ENCODE data around the gene DAZAP2. TPM values are rescaled to one million over a fixed set of nuclear protein-coding genes. Genes with fewer than 3 reads are reported as not detected.
A peak's percentile ranks its signal among the peaks of the same experiment; 100 is the strongest.

The DAZAP2 gene
- polyA plus RNA-seq, 1 donor from 2014 or later: 97.9 TPM

DNA sequence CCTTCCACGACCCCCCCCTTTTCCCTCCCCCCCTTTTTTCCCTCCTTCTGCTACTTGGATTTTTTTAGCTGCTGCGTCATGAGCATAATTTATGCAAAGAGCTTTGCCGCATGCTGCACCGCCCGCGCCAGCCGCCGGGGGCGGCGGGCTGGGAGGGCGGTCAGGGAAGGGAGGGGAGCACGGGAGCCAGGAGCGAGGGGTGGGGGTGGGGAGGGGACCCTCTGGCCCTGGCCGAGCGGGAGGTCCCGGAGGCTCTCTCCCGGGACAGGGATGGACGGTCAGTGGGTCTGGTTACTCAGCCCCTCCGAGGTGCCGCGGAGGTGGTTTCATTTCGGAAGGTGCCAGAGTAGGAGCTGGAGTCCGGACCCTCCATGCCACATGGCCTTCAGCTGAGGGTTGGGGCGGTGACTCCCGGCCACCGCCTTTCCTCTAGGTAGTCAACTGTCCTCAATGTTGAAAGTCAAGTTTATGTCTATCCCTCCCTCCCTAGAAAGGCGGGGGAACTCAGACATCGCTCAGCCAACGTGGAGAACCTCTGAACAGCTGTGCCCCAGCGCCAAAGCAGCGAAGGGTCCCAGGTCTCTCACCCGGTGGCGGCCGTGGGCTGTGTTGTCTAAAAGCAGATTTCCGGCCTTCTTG lies 20.5 kb upstream of the DAZAP2 start, which contains the start of gene POU6F1:
Gene POU6F1, minus strand, starts transcription at position 95 of the 639 bp plus-strand sequence. CDS start 11,226 bp downstream, outside the sequence.
- H3F3A ChIP-seq (ENCODE audit: insufficient read depth, low read length, poor library complexity, severe bottlenecking): no peaks in the 10 kb centered on the region
- TF ChIP-seq, protein P1, sequence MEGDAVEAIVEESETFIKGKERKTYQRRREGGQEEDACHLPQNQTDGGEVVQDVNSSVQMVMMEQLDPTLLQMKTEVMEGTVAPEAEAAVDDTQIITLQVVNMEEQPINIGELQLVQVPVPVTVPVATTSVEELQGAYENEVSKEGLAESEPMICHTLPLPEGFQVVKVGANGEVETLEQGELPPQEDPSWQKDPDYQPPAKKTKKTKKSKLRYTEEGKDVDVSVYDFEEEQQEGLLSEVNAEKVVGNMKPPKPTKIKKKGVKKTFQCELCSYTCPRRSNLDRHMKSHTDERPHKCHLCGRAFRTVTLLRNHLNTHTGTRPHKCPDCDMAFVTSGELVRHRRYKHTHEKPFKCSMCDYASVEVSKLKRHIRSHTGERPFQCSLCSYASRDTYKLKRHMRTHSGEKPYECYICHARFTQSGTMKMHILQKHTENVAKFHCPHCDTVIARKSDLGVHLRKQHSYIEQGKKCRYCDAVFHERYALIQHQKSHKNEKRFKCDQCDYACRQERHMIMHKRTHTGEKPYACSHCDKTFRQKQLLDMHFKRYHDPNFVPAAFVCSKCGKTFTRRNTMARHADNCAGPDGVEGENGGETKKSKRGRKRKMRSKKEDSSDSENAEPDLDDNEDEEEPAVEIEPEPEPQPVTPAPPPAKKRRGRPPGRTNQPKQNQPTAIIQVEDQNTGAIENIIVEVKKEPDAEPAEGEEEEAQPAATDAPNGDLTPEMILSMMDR (IDR thresholded peaks at IDR 0.05; ENCODE audit: poor library complexity, severe bottlenecking): peak; percentile 57
- no peak for TF ChIP-seq TAF1 (IDR thresholded peaks at IDR 0.05; ENCODE audit: low read depth)

DNA sequence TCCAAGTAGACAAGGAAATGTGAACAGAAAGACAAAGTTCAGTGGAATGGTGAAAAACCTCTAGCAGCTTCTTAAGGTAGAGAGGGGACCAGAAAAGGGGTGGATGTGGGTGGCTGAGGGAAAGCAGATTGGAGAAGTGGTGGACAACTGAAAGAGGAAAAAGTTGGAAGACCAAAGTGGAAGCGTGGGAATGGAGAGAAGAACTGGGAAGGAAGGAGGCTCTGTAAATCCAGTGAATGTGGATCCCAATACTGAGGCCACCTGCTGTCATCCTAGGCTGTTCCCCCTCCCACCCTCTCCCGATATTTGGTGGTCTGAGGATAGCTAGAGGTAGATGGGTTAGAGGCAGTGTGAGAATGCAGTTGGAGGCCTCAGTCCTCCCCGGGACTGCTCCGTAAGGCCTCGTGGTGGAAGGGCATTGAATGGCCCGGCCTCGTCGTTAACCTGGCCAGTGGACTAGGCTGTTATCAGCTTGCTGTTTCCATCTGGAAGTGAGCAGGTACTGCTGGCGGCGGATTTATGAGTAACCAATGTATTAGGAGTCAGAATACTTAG lies 19.9 kb upstream of the DAZAP2 start:
- peak overlapping the region; percentile 68 for H3K27ac ChIP-seq (ENCODE audit: low read length)
- peak overlapping the region; percentile 88 for H3K9ac ChIP-seq (ENCODE audit: low read length)
- no peaks in the 10 kb centered on the region for H3K27me3 ChIP-seq (ENCODE audit: insufficient read depth, low read depth, low read length)
- TF ChIP-seq SMC3 (conservative IDR thresholded peaks at IDR 0.05; ENCODE audit: poor library complexity) (no peak), RAD21 (conservative IDR thresholded peaks at IDR 0.05) (no peak), EP300 (conservative IDR thresholded peaks at IDR 0.05; ENCODE audit: poor library complexity, severe bottlenecking) (no peak), EZH2 (IDR thresholded peaks at IDR 0.05; ENCODE audit: borderline replicate concordance, insufficient read depth, low read length, poor library complexity, severe bottlenecking) (no peak), MXI1 (conservative IDR thresholded peaks at IDR 0.05; ENCODE audit: poor library complexity, severe bottlenecking) (no peak), TAF1 (IDR thresholded peaks at IDR 0.05; ENCODE audit: low read depth) (no peak), POLR2AphosphoS5 (IDR thresholded peaks at IDR 0.05) (no peak)
- TF ChIP-seq, protein P2, sequence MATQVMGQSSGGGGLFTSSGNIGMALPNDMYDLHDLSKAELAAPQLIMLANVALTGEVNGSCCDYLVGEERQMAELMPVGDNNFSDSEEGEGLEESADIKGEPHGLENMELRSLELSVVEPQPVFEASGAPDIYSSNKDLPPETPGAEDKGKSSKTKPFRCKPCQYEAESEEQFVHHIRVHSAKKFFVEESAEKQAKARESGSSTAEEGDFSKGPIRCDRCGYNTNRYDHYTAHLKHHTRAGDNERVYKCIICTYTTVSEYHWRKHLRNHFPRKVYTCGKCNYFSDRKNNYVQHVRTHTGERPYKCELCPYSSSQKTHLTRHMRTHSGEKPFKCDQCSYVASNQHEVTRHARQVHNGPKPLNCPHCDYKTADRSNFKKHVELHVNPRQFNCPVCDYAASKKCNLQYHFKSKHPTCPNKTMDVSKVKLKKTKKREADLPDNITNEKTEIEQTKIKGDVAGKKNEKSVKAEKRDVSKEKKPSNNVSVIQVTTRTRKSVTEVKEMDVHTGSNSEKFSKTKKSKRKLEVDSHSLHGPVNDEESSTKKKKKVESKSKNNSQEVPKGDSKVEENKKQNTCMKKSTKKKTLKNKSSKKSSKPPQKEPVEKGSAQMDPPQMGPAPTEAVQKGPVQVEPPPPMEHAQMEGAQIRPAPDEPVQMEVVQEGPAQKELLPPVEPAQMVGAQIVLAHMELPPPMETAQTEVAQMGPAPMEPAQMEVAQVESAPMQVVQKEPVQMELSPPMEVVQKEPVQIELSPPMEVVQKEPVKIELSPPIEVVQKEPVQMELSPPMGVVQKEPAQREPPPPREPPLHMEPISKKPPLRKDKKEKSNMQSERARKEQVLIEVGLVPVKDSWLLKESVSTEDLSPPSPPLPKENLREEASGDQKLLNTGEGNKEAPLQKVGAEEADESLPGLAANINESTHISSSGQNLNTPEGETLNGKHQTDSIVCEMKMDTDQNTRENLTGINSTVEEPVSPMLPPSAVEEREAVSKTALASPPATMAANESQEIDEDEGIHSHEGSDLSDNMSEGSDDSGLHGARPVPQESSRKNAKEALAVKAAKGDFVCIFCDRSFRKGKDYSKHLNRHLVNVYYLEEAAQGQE (IDR thresholded peaks at IDR 0.05; ENCODE audit: borderline replicate concordance): no peak
- TF ChIP-seq, protein P1 (IDR thresholded peaks at IDR 0.05; ENCODE audit: poor library complexity, severe bottlenecking): no peak
- H3K4me2 ChIP-seq (ENCODE audit: low read length): peak overlapping the region; percentile 73
- H3F3A ChIP-seq (ENCODE audit: insufficient read depth, low read length, poor library complexity, severe bottlenecking): no peaks in the 10 kb centered on the region
- peaks cover 19% of the 10 kb centered on the region for H3K79me2 ChIP-seq (replicated peaks; ENCODE audit: insufficient read depth, low read length)
- H4K20me1 ChIP-seq (ENCODE audit: insufficient read depth): no peaks in the 10 kb centered on the region
- no peaks in the 10 kb centered on the region for H3K36me3 ChIP-seq (ENCODE audit: insufficient read depth, low read length)
- no peaks in the 10 kb centered on the region for H3K9me3 ChIP-seq (ENCODE audit: low read length)
- H3K4me3 ChIP-seq (ENCODE audit: low read length): peak overlapping the region; percentile 86
- H3K9me2 ChIP-seq (ENCODE audit: insufficient read depth, low read length): no peaks in the 10 kb centered on the region
- H2AFZ ChIP-seq (ENCODE audit: low read depth, low read length): peak overlapping the region; percentile 83

More for the DNA sequence above, 20.5 kb upstream of the DAZAP2 start, which contains the start of gene POU6F1:
- peak within 1 kb of the TSS; percentile 83 for H2AFZ ChIP-seq (ENCODE audit: low read depth, low read length)
- no peaks in the 10 kb centered on the region for H3K27me3 ChIP-seq (ENCODE audit: insufficient read depth, low read depth, low read length)
- no peaks in the 10 kb centered on the region for H3K9me2 ChIP-seq (ENCODE audit: insufficient read depth, low read length)
- H3K79me2 ChIP-seq (replicated peaks; ENCODE audit: insufficient read depth, low read length): peaks cover 19% of the 10 kb centered on the region
- peak within 1 kb of the TSS; percentile 86 for H3K4me3 ChIP-seq (ENCODE audit: low read length)
- no peaks in the 10 kb centered on the region for H3K36me3 ChIP-seq (ENCODE audit: insufficient read depth, low read length)
- no peaks in the 10 kb centered on the region for H3K9me3 ChIP-seq (ENCODE audit: low read length)
- H3K27ac ChIP-seq (ENCODE audit: low read length): peak within 1 kb of the TSS; percentile 68
- no peaks in the 10 kb centered on the region for H4K20me1 ChIP-seq (ENCODE audit: insufficient read depth)
- H3K4me2 ChIP-seq (ENCODE audit: low read length): peak within 1 kb of the TSS; percentile 90
- peak within 1 kb of the TSS; percentile 88 for H3K9ac ChIP-seq (ENCODE audit: low read length)

Data from neural cell (in vitro differentiated cells).